H1 (cell line): ENCODE data around the gene L3MBTL2. TPM values are rescaled to one million over a fixed set of nuclear protein-coding genes. Genes with fewer than 3 reads are reported as not detected.

Source experiments
- CTCF ChIA-PET: fragments of 300-600 bp; sonication (Branson Sonifier 250); formaldehyde crosslinking; loops from one replicate; lab custom pipeline; 2021; ENCODE audit not compliant: partially characterized antibody; lab: Charles Lee
- POLR2A ChIA-PET: fragments of 300-600 bp; sonication (Branson Sonifier 250); formaldehyde crosslinking; loops from one replicate; lab custom pipeline; 2021; ENCODE audit warnings: inconsistent platforms; ENCODE audit not compliant: partially characterized antibody; lab: Charles Lee
- DNase-seq, 2 experiments: peaks; one replicate each; pipeline versions ENCODE4 v3.0.0 to v3.0.0-alpha.2; 2010 to 2022; ENCODE audit warnings: low spot score in 2 of 2, low read depth in 1 of 2, mixed read lengths in 1 of 2
- FAIRE-seq: peaks from 2 replicates; lab custom pipeline; 2011; peaks lifted over from hg19 to GRCh38; lab: Jason Lieb, UNC
- H2AFZ ChIP-seq: 2 replicates; pipeline ENCODE4 v1.8.1; 2012; ENCODE audit warnings: low read length, inconsistent platforms
- H2AK5ac ChIP-seq: 2 replicates; pipeline ENCODE4 v1.6.1; 2013; ENCODE audit warnings: low read depth, low read length
- H2BK120ac ChIP-seq: replicated peaks from 2 replicates; pipeline ENCODE3; 2013; ENCODE audit warnings: low read depth, low read length, inconsistent platforms
- H2BK12ac ChIP-seq: 2 replicates; pipeline ENCODE4 v1.6.1; 2013; ENCODE audit warnings: low read depth, low read length
- H2BK15ac ChIP-seq: 2 replicates; pipeline ENCODE4 v1.6.1; 2013; ENCODE audit warnings: low read length
- H2BK20ac ChIP-seq: 2 replicates; pipeline ENCODE4 v1.6.1; 2013; ENCODE audit warnings: low read length
- H2BK5ac ChIP-seq: 2 replicates; pipeline ENCODE4 v1.6.1; 2013; ENCODE audit warnings: low read depth, low read length
- H3K14ac ChIP-seq: 2 replicates; pipeline ENCODE4 v1.6.1; 2013; ENCODE audit warnings: inconsistent platforms; ENCODE audit not compliant: insufficient read length
- H3K18ac ChIP-seq: 2 replicates; pipeline ENCODE4 v1.6.1; 2013; ENCODE audit warnings: low read length; ENCODE audit errors: extremely low read depth
- H3K23ac ChIP-seq: 2 replicates; pipeline ENCODE4 v1.6.1; 2013; ENCODE audit warnings: inconsistent platforms; ENCODE audit not compliant: insufficient read length
- H3K23me2 ChIP-seq: 2 replicates; pipeline ENCODE4 v1.6.1; 2013; ENCODE audit warnings: low read depth, low read length
- H3K27ac ChIP-seq: 2 replicates; pipeline ENCODE4 v1.6.1; 2011; ENCODE audit warnings: low read depth, low read length, inconsistent platforms
- H3K27me3 ChIP-seq, 4 experiments: replicated peaks in 1 of 4; 1 replicate in 1 of 4; 2 replicates in 3 of 4; pipeline versions ENCODE4 v1.6.1 to v1.8.1; 2011 to 2013; ENCODE audit warnings: low read length in 3 of 4, mild to moderate bottlenecking in 3 of 4, inconsistent platforms in 2 of 4, mixed read lengths in 2 of 4, moderate library complexity in 1 of 4; ENCODE audit not compliant: control insufficient read depth in 3 of 4, insufficient read depth in 3 of 4; ENCODE audit errors: extremely low read depth in 1 of 4
- H3K36me3 ChIP-seq, 4 experiments: 2 replicates each; pipeline versions ENCODE4 v1.6.1 to v1.8.1; 2011 to 2013; ENCODE audit warnings: mild to moderate bottlenecking in 4 of 4, low read length in 3 of 4, moderate library complexity in 2 of 4, control low read depth in 1 of 4, inconsistent platforms in 1 of 4; ENCODE audit not compliant: insufficient read depth in 4 of 4, control insufficient read depth in 2 of 4
- H3K4ac ChIP-seq: replicated peaks from 2 replicates; pipeline ENCODE3; 2013; ENCODE audit warnings: low read length, low read depth, mixed read lengths, inconsistent platforms; ENCODE audit not compliant: insufficient read length
- H3K4me1 ChIP-seq, 4 experiments: replicated peaks in 1 of 4; 1 replicate in 1 of 4; 2 replicates in 3 of 4; pipeline versions ENCODE4 v1.6.1 to v1.8.1; 2011 to 2013; ENCODE audit warnings: low read length in 3 of 4, inconsistent platforms in 2 of 4, mixed read lengths in 1 of 4; ENCODE audit not compliant: insufficient read depth in 4 of 4, control insufficient read depth in 3 of 4
- H3K4me2 ChIP-seq, 2 experiments: 2 replicates each; pipeline versions ENCODE4 v1.6.1 to v1.8.1; 2011 to 2013; ENCODE audit warnings: low read depth in 2 of 2, low read length in 2 of 2, control low read depth in 1 of 2, inconsistent platforms in 1 of 2, mild to moderate bottlenecking in 1 of 2; ENCODE audit not compliant: insufficient read depth in 1 of 2
- H3K4me3 ChIP-seq, 4 experiments: fragments of 200-600, 300-600 bp in 1 of 4; sonication (generic), shearing (Covaris generic), sonication (Bioruptor Twin) in 1 of 4; 2 replicates each; pipeline versions ENCODE4 v1.5.1 to v1.8.1; 2011 to 2016; ENCODE audit warnings: low read length in 4 of 4, low read depth in 3 of 4, control low read depth in 2 of 4, inconsistent platforms in 2 of 4, mild to moderate bottlenecking in 2 of 4, mixed read lengths in 1 of 4, moderate library complexity in 1 of 4; ENCODE audit not compliant: insufficient read depth in 2 of 4; ENCODE audit errors: extremely low read depth in 1 of 4
- H3K56ac ChIP-seq: replicated peaks from 2 replicates; pipeline ENCODE3; 2013; ENCODE audit warnings: low read depth, mild to moderate bottlenecking, mixed read lengths, low read length, inconsistent platforms; ENCODE audit not compliant: insufficient read length
- H3K79me1 ChIP-seq: 2 replicates; pipeline ENCODE4 v1.6.1; 2013; ENCODE audit warnings: low read depth, low read length, control low read depth
- H3K79me2 ChIP-seq, 2 experiments: 2 replicates each; pipeline versions ENCODE4 v1.6.1 to v1.8.1; 2012 to 2013; ENCODE audit warnings: low read length in 2 of 2, mild to moderate bottlenecking in 2 of 2, inconsistent platforms in 1 of 2; ENCODE audit not compliant: insufficient read depth in 2 of 2, control insufficient read depth in 1 of 2
- H3K9ac ChIP-seq, 4 experiments: replicated peaks in 1 of 4; 1 replicate in 1 of 4; 2 replicates in 3 of 4; pipeline versions ENCODE4 v1.6.1 to v1.8.1; 2011 to 2013; ENCODE audit warnings: low read depth in 3 of 4, low read length in 3 of 4, control low read depth in 2 of 4, mild to moderate bottlenecking in 2 of 4, moderate library complexity in 2 of 4, inconsistent platforms in 1 of 4; ENCODE audit errors: extremely low read depth in 1 of 4
- H3K9me3 ChIP-seq, 2 experiments: 2 replicates each; pipeline versions ENCODE4 v1.6.1 to v1.8.1; 2012 to 2013; ENCODE audit warnings: mild to moderate bottlenecking in 2 of 2, moderate library complexity in 2 of 2, control low read depth in 1 of 2, inconsistent platforms in 1 of 2, low read depth in 1 of 2, low read length in 1 of 2, mixed read lengths in 1 of 2; ENCODE audit not compliant: insufficient read depth in 2 of 2
- H4K20me1 ChIP-seq, 2 experiments: replicated peaks in 1 of 2; 2 replicates each; pipeline versions ENCODE3 to v1.8.1; 2011 to 2013; ENCODE audit warnings: inconsistent platforms in 2 of 2, low read length in 2 of 2, mild to moderate bottlenecking in 1 of 2; ENCODE audit not compliant: insufficient read depth in 2 of 2, control insufficient read depth in 1 of 2
- H4K5ac ChIP-seq: 2 replicates; pipeline ENCODE4 v1.6.1; 2013; ENCODE audit warnings: low read length, low read depth, mixed read lengths, inconsistent platforms; ENCODE audit not compliant: insufficient read length
- H4K8ac ChIP-seq: 2 replicates; pipeline ENCODE4 v1.8.0; 2013; ENCODE audit warnings: mild to moderate bottlenecking, moderate library complexity, low read length, inconsistent platforms; ENCODE audit not compliant: insufficient read depth; ENCODE audit errors: extremely low read depth
- H4K91ac ChIP-seq: replicated peaks from 2 replicates; pipeline ENCODE3; 2013; ENCODE audit warnings: low read length, mixed read lengths, inconsistent platforms; ENCODE audit not compliant: insufficient read length
- POLR2AphosphoS5 ChIP-seq: IDR thresholded peaks from 2 replicates; pipeline ENCODE4 v1.6.1; 2011; ENCODE audit warnings: low read depth, low read length
- RAD21 ChIP-seq, 2 experiments: IDR thresholded peaks in 1 of 2; conservative IDR thresholded peaks in 1 of 2; 2 replicates each; pipeline ENCODE4 v1.6.1; 2011; ENCODE audit warnings: low read depth in 2 of 2, low read length in 2 of 2, improper control_type of control experiment in 1 of 2, inconsistent platforms in 1 of 2, mild to moderate bottlenecking in 1 of 2, moderate library complexity in 1 of 2
- WGBS, 2 experiments: shearing (Covaris generic) in 1 of 2; methylation state at CpG; one replicate each; pipeline versions ENCODE4 v1.1.6 to v1.1.7; 2013 to 2015; ENCODE audit warnings: low lambda C conversion rate in 2 of 2, mixed read lengths in 2 of 2, inconsistent platforms in 1 of 2, low coverage in 1 of 2, missing lambda C conversion rate in 1 of 2; ENCODE audit not compliant: insufficient replicate concordance in 2 of 2, insufficient coverage in 1 of 2, insufficient read length in 1 of 2; ENCODE audit errors: extremely low coverage in 1 of 2, missing lambda C conversion rate in 1 of 2; 5-methylcytosine and 5-hydroxymethylcytosine counted together
- polyA plus RNA-seq, 7 experiments: library from polyadenylated mRNA; depleted of rRNA in 3 of 7; stranded (reverse) in 5 of 7; unstranded in 2 of 7; fragments of >200 nt in 5 of 7; fragments of 200-250 nt in 2 of 7; gene quantifications; 1 replicate in 5 of 7; 2 replicates in 1 of 7; 4 replicates in 1 of 7; pipeline versions ENCODE4 v1.2.1 to v1.2.3, GENCODE V29; 2011 to 2013; ENCODE audit warnings: missing spikeins in 2 of 7, mixed read lengths in 2 of 7
- total RNA-seq: library from RNA; stranded (reverse); fragmentation: NEBNext Ultra II Directional; extraction: Animal tissue kit (Norgen Biotek cat#: 25700); gene quantifications from 2 replicates; pipeline ENCODE4 v1.2.1, GENCODE V29; 2021

L3MBTL2 gene
- total and polyA plus RNA-seq, 2 of the 8 experiments (the other 6 are each of a cell fraction or from before 2014, with no cell fraction given), result 23.9 to 24.9 TPM

DNA sequence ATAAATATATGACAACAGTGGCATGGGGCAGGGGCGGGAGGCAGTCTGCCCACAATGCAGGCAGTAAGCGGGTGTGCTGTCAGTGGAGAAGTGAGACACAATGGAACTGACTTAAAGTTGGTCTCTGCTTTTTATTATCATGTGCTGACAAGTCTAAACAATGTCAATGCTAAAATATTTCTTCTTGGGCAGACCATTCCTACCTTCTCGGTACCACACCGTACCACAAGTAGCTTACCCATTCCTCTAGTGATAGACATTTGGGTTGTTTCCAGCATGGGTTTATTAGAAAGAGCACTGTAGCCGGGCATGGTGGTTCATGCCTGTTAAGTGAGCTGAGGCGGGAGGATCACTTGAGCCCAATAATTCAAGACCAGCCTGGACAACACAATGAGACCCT lies 38.2 kb downstream of the L3MBTL2 start:
- Histone ChIP-seq H3K14ac (no peak overlapping the region), H3K27ac (no peak overlapping the region), H3K36me3 (peaks cover 7 to 23% (median 15%) of the 10 kb centered on the region in 4 experiments; a peak in 6 of 8 replicates), H3K9ac (no peak overlapping the region), H3K4me3 (no peak overlapping the region), H2BK20ac (no peak overlapping the region), H2BK120ac (no peak overlapping the region), H3K4me1 (peaks cover 0 to 7% (median 6%) of the 10 kb centered on the region in 4 experiments; a peak in 5 of 7 replicates), H4K91ac (no peak overlapping the region), H4K5ac (no peak overlapping the region), H3K9me3 (no peaks in the 10 kb centered on the region), H3K4me2 (no peak overlapping the region), H3K23ac (no peak overlapping the region), H2BK5ac (no peak overlapping the region), H4K8ac (no peak overlapping the region)
- WGBS, 2 experiments, result 90% methylated on average over 6 of the region's 6 CpGs; no CpG with 5 or more reads in 1 of the 2 experiments
- POLR2A ChIA-PET, result interaction anchor here (0.5 to 4.2 kb wide), 13 partner anchors 10 to 104 kb away, joined by 3 to 23 read pairs (median 3); no protein-coding TSS in a partner anchor
- TF ChIP-seq RAD21 (IDR thresholded peaks at IDR 0.05 in 1 of 2, conservative IDR thresholded peaks at IDR 0.05 in 1 of 2; ENCODE audit: low read depth in 2 of 2, low read length in 2 of 2) (no peak), POLR2AphosphoS5 (0 out of 2 replicates have a peak, but pooled peaks have one; percentile 3)
- TF ChIP-seq, all 59 proteins: peak for 1
- Histone ChIP-seq H3K27me3 (no peaks in the 10 kb centered on the region; a peak in 1 of 7 replicates), H3K18ac (no peak overlapping the region), H2AK5ac (no peak overlapping the region), H2BK12ac (no peak overlapping the region), H3K79me2 (no peaks in the 10 kb centered on the region), H2BK15ac (no peak overlapping the region), H3K4ac (no peak overlapping the region), H3K79me1 (no peaks in the 10 kb centered on the region), H3K23me2 (no peaks in the 10 kb centered on the region; the same call in 1 of the 2 replicates), H2AFZ (no peak overlapping the region), H4K20me1 (peaks cover 0 to 11% of the 10 kb centered on the region in 2 experiments), H3K56ac (no peak overlapping the region)
- DNase-seq, result no peak
- no peak for FAIRE-seq
- CTCF ChIA-PET, result interaction anchor here (0.7 to 1.4 kb wide), 5 partner anchors 24 to 320 kb away, joined by 3 to 6 read pairs (median 4); no protein-coding TSS in a partner anchor
